HUES64 (cell line): Measurements from ENCODE around the gene ZNF692.

ENCODE experiments used
- H3K27ac ChIP-seq: 2 replicates; pipeline ENCODE4 v1.7.0; 2013; ENCODE audit warnings: low read depth, low read length, inconsistent platforms
- H3K27me3 ChIP-seq: 2 replicates; pipeline ENCODE4 v1.6.1; 2013; ENCODE audit warnings: mild to moderate bottlenecking, low read length; ENCODE audit not compliant: insufficient read depth
- H3K36me3 ChIP-seq: 2 replicates; pipeline ENCODE4 v1.6.1; 2013; ENCODE audit warnings: mild to moderate bottlenecking, low read length; ENCODE audit not compliant: insufficient read depth
- H3K4me1 ChIP-seq: 2 replicates; pipeline ENCODE4 v1.6.1; 2013; ENCODE audit warnings: mild to moderate bottlenecking, low read length, moderate library complexity; ENCODE audit not compliant: insufficient read depth
- H3K4me3 ChIP-seq: 2 replicates; pipeline ENCODE4 v1.5.1; 2013; ENCODE audit warnings: mild to moderate bottlenecking, low read length, moderate library complexity
- H3K9ac ChIP-seq: 2 replicates; pipeline ENCODE4 v1.6.1; 2013; ENCODE audit warnings: mild to moderate bottlenecking, low read depth, low read length
- H3K9me3 ChIP-seq: 2 replicates; pipeline ENCODE4 v1.6.1; 2013; ENCODE audit warnings: low read depth, low read length; ENCODE audit not compliant: insufficient read depth
- WGBS: fragments of 150-250, 120-280 bp; methylation state at CpG from one replicate; pipeline ENCODE4 v1.1.7; 2013; ENCODE audit warnings: missing lambda C conversion rate; 5-methylcytosine and 5-hydroxymethylcytosine counted together

ZNF692 gene

GRCh38 chr1:248856176-248856575 is 2.7 kb downstream of the ZNF692 start:
- Histone ChIP-seq H3K27me3 (peaks cover 4% of the 10 kb centered on the region; the same call in 1 of the 2 replicates), H3K9ac (no peak overlapping the region), H3K4me1 (peaks cover 13% of the 10 kb centered on the region; the same call in 1 of the 2 replicates), H3K9me3 (no peaks in the 10 kb centered on the region), H3K4me3 (no peak overlapping the region), H3K27ac (no peak overlapping the region), H3K36me3 (peaks cover 55% of the 10 kb centered on the region)
- 80% methylated on average over 1 of the region's 1 CpG for WGBS

GRCh38 chr1:248855580-248855979 is 3.3 kb downstream of the ZNF692 start:
- Histone ChIP-seq H3K27ac (no peak overlapping the region), H3K36me3 (peaks cover 60% of the 10 kb centered on the region), H3K4me1 (peaks cover 13% of the 10 kb centered on the region; the same call in 1 of the 2 replicates), H3K27me3 (no peaks in the 10 kb centered on the region), H3K9ac (no peak overlapping the region), H3K4me3 (no peak overlapping the region), H3K9me3 (no peaks in the 10 kb centered on the region)
- WGBS = 90% methylated on average over 6 of the region's 6 CpGs

- H3K9me3 ChIP-seq = no peaks in the 10 kb centered on the region
- H3K4me1 ChIP-seq = peaks cover 9% of the 10 kb centered on the region; the same call in 1 of the 2 replicates
- H3K36me3 ChIP-seq = peaks cover 76% of the 10 kb centered on the region
- H3K27me3 ChIP-seq = no peaks in the 10 kb centered on the region
- H3K9ac ChIP-seq = no peak overlapping the region
- WGBS = 90% methylated on average over 8 of the region's 8 CpGs
- no peak overlapping the region for H3K27ac ChIP-seq
- no peak overlapping the region for H3K4me3 ChIP-seq
Observed at GRCh38 chr1:248853663-248854375, 5.1 kb downstream of the ZNF692 start.

GRCh38 chr1:248852481-248853405 is 6.1 kb downstream of the ZNF692 start:
- no peaks in the 10 kb centered on the region for H3K9me3 ChIP-seq
- H3K27ac ChIP-seq = no peak overlapping the region
- no peak overlapping the region for H3K9ac ChIP-seq
- peaks cover 9% of the 10 kb centered on the region; the same call in 1 of the 2 replicates for H3K4me1 ChIP-seq
- 94% methylated on average over 7 of the region's 7 CpGs for WGBS
- no peaks in the 10 kb centered on the region for H3K27me3 ChIP-seq
- peaks cover 87% of the 10 kb centered on the region for H3K36me3 ChIP-seq
- H3K4me3 ChIP-seq = no peak overlapping the region

GRCh38 chr1:248851390-248851789 is 7.5 kb downstream of the ZNF692 start:
- no peak overlapping the region for H3K9ac ChIP-seq
- H3K27me3 ChIP-seq = no peaks in the 10 kb centered on the region
- H3K4me3 ChIP-seq = no peak overlapping the region
- H3K36me3 ChIP-seq = peaks cover 94% of the 10 kb centered on the region
- H3K4me1 ChIP-seq = no peaks in the 10 kb centered on the region
- no peaks in the 10 kb centered on the region for H3K9me3 ChIP-seq
- H3K27ac ChIP-seq = no peak overlapping the region
- WGBS = 92% methylated on average over 2 of the region's 2 CpGs

GRCh38 chr1:248850536-248851251 is 8.2 kb downstream of the ZNF692 start:
- Histone ChIP-seq H3K27ac (no peak overlapping the region), H3K4me1 (no peaks in the 10 kb centered on the region), H3K9me3 (no peaks in the 10 kb centered on the region), H3K4me3 (no peak overlapping the region), H3K36me3 (peaks cover 95% of the 10 kb centered on the region), H3K27me3 (no peaks in the 10 kb centered on the region), H3K9ac (no peak overlapping the region)
- WGBS = 94% methylated on average over 10 of the region's 10 CpGs

- 95% methylated on average over 9 of the region's 9 CpGs for WGBS
- Histone ChIP-seq H3K27me3 (no peaks in the 10 kb centered on the region), H3K4me1 (no peaks in the 10 kb centered on the region), H3K9me3 (no peaks in the 10 kb centered on the region), H3K4me3 (no peak overlapping the region), H3K9ac (no peak overlapping the region), H3K27ac (no peak overlapping the region), H3K36me3 (peaks cover 95% of the 10 kb centered on the region)
Observed at GRCh38 chr1:248850124-248850523, 8.8 kb downstream of the ZNF692 start.

- Histone ChIP-seq H3K9me3 (no peaks in the 10 kb centered on the region), H3K4me3 (no peak overlapping the region), H3K27me3 (no peaks in the 10 kb centered on the region), H3K9ac (no peak overlapping the region), H3K27ac (no peak overlapping the region), H3K36me3 (peaks cover 95% of the 10 kb centered on the region), H3K4me1 (no peaks in the 10 kb centered on the region)
- 94% methylated on average over 3 of the region's 3 CpGs for WGBS
Observed at GRCh38 chr1:248849637-248850036, 9.2 kb downstream of the ZNF692 start.

GRCh38 chr1:248849152-248849551 is 9.7 kb downstream of the ZNF692 start:
- Histone ChIP-seq H3K27ac (no peak overlapping the region), H3K9me3 (no peaks in the 10 kb centered on the region), H3K4me3 (no peak overlapping the region), H3K4me1 (no peaks in the 10 kb centered on the region), H3K9ac (no peak overlapping the region), H3K36me3 (peaks cover 95% of the 10 kb centered on the region), H3K27me3 (no peaks in the 10 kb centered on the region)
- 89% methylated on average over 3 of the region's 3 CpGs for WGBS

- H3K36me3 ChIP-seq = peaks cover 89% of the 10 kb centered on the region
- no peak overlapping the region for H3K27ac ChIP-seq
- no peak overlapping the region for H3K9ac ChIP-seq
- H3K9me3 ChIP-seq = no peaks in the 10 kb centered on the region
- H3K27me3 ChIP-seq = no peaks in the 10 kb centered on the region
- H3K4me3 ChIP-seq = no peak overlapping the region
- WGBS = 91% methylated on average over 8 of the region's 8 CpGs
- H3K4me1 ChIP-seq = no peaks in the 10 kb centered on the region
Observed at GRCh38 chr1:248848602-248849001, 10.3 kb downstream of the ZNF692 start.
